ENCODE data around the gene RTN3.

DNA sequence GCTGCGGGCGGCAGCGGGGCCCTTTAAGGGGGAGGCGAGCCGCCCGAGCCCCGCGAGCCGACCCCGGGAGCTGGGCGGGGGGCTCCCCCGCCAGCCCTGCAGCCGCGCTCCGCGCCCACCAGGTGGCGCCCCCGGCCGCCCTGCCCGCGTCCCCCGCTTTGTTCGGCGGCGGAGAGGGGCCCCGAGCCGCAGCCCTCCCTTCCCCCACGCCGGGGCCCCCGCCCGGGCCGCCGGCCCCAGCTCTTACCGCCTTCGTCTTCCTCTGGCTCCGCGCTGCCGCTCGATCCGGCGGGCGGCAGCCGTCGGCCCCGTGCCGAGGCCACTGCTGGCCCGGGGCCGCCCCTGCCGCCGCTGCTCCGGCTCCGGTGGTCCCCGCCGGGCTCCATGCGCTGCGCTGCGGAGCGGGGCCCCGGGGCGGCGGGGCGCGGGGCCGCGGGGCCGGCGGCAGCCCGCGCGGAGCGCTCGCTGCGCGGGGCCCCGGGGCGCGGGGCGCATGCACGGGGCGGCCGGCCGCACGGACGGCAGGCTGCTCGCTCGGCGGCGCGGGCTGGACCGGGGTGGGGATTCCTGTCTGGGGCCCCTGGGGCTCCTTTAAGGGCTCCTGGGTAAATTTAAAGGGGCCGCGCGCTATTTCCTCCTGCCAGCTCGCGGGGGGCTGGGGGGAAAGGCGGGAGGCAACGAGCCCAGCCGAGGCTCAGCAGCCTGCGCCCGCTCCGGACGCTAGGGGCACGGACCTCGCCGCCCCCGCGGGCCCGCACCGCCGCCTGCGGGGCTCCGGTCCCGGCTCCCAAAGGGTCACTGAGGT, 87.1 kb downstream of the RTN3 start, which contains the start of gene ZFTA:
- TF ChIP-seq, protein P1, sequence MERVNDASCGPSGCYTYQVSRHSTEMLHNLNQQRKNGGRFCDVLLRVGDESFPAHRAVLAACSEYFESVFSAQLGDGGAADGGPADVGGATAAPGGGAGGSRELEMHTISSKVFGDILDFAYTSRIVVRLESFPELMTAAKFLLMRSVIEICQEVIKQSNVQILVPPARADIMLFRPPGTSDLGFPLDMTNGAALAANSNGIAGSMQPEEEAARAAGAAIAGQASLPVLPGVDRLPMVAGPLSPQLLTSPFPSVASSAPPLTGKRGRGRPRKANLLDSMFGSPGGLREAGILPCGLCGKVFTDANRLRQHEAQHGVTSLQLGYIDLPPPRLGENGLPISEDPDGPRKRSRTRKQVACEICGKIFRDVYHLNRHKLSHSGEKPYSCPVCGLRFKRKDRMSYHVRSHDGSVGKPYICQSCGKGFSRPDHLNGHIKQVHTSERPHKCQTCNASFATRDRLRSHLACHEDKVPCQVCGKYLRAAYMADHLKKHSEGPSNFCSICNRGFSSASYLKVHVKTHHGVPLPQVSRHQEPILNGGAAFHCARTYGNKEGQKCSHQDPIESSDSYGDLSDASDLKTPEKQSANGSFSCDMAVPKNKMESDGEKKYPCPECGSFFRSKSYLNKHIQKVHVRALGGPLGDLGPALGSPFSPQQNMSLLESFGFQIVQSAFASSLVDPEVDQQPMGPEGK (CRISPR knock-in tag; IDR thresholded peaks at IDR 0.05; ENCODE audit: borderline replicate concordance), result no peak
- TF ChIP-seq TOX (CRISPR knock-in tag; IDR thresholded peaks at IDR 0.05; ENCODE audit: borderline replicate concordance), result no peak
- TF ChIP-seq, protein P2, sequence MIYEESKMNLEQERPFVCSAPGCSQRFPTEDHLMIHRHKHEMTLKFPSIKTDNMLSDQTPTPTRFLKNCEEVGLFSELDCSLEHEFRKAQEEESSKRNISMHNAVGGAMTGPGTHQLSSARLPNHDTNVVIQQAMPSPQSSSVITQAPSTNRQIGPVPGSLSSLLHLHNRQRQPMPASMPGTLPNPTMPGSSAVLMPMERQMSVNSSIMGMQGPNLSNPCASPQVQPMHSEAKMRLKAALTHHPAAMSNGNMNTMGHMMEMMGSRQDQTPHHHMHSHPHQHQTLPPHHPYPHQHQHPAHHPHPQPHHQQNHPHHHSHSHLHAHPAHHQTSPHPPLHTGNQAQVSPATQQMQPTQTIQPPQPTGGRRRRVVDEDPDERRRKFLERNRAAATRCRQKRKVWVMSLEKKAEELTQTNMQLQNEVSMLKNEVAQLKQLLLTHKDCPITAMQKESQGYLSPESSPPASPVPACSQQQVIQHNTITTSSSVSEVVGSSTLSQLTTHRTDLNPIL (CRISPR knock-in tag; IDR thresholded peaks at IDR 0.05; ENCODE audit: low read depth), result no peak
- no peak for TF ChIP-seq ARNTL (CRISPR knock-in tag; IDR thresholded peaks at IDR 0.05; ENCODE audit: borderline replicate concordance, low read depth)
- no peak for TF ChIP-seq ZNF70 (CRISPR knock-in tag; IDR thresholded peaks at IDR 0.05)
- TF ChIP-seq TCF4 (CRISPR knock-in tag; IDR thresholded peaks at IDR 0.05; ENCODE audit: borderline replicate concordance), result no peak
- TF ChIP-seq, protein P3, sequence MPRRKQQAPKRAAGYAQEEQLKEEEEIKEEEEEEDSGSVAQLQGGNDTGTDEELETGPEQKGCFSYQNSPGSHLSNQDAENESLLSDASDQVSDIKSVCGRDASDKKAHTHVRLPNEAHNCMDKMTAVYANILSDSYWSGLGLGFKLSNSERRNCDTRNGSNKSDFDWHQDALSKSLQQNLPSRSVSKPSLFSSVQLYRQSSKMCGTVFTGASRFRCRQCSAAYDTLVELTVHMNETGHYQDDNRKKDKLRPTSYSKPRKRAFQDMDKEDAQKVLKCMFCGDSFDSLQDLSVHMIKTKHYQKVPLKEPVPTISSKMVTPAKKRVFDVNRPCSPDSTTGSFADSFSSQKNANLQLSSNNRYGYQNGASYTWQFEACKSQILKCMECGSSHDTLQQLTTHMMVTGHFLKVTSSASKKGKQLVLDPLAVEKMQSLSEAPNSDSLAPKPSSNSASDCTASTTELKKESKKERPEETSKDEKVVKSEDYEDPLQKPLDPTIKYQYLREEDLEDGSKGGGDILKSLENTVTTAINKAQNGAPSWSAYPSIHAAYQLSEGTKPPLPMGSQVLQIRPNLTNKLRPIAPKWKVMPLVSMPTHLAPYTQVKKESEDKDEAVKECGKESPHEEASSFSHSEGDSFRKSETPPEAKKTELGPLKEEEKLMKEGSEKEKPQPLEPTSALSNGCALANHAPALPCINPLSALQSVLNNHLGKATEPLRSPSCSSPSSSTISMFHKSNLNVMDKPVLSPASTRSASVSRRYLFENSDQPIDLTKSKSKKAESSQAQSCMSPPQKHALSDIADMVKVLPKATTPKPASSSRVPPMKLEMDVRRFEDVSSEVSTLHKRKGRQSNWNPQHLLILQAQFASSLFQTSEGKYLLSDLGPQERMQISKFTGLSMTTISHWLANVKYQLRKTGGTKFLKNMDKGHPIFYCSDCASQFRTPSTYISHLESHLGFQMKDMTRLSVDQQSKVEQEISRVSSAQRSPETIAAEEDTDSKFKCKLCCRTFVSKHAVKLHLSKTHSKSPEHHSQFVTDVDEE (CRISPR knock-in tag; IDR thresholded peaks at IDR 0.05), result no peak
